ENCODE measurements around the gene MYEF2.

Gene MYEF2

DNA sequence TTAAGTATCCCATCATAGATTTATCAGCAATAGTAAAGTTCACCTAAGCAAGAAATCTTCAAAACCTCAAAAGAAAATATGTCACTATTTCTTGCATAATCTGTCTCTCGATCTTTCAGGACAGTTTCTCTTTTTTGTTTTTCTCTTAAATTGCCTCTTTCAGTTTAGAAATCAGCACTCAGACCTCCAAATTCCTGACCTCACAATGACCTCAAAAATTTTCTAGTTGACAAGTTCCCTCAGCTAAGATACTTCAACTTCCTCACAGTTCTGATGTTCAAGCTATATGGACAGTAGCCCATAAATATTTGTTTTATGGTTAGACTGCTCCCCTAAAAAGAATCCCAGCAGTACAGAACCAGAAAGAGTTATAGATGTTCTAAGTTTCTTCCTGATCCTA lies 33.2 kb downstream of the MYEF2 start:
- Histone ChIP-seq H3K9me3 (replicated peaks; ENCODE audit: low read length) (no peaks in the 10 kb centered on the region), H3K4me1 (ENCODE audit: control insufficient read depth, insufficient read depth, low read length) (peaks cover 35% of the 10 kb centered on the region), H3K4me2 (ENCODE audit: low read length) (peak overlapping the region; percentile 70), H3K4me3 (ENCODE audit: low read length) (peak overlapping the region; percentile 33), H3K9ac (ENCODE audit: low read depth, low read length) (peak overlapping the region; percentile 25), H3K36me3 (ENCODE audit: insufficient read depth, low read length) (no peaks in the 10 kb centered on the region), H3K27me3 (ENCODE audit: control insufficient read depth, insufficient read depth, low read length) (no peaks in the 10 kb centered on the region)

DNA sequence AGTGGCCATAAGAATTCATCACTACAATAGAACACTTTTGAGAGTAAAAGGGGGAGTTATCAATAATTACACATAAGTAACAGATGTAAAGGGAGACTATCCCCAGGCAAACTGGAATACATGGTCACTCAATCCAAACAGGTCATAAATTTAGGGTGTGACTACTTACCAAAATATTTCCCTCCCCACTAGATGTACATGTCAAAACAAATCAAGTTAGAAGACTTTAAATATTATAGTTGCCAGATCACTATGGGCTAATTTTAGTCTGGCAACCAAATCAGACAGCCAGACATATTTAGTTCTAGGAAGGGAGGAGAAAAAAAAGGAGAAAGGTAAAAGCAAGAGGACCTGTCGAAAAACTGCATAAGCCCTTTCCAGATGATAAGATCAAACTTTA lies 34.2 kb downstream of the MYEF2 start:
- H3K9ac ChIP-seq (ENCODE audit: low read depth, low read length): no peak overlapping the region
- H3K27me3 ChIP-seq (ENCODE audit: control insufficient read depth, insufficient read depth, low read length): no peaks in the 10 kb centered on the region
- peak overlapping the region; percentile 70 for H3K4me2 ChIP-seq (ENCODE audit: low read length)
- H3K9me3 ChIP-seq (replicated peaks; ENCODE audit: low read length): no peaks in the 10 kb centered on the region
- H3K4me1 ChIP-seq (ENCODE audit: control insufficient read depth, insufficient read depth, low read length): peaks cover 30% of the 10 kb centered on the region
- no peak overlapping the region for H3K4me3 ChIP-seq (ENCODE audit: low read length)
- no peaks in the 10 kb centered on the region for H3K36me3 ChIP-seq (ENCODE audit: insufficient read depth, low read length)

DNA sequence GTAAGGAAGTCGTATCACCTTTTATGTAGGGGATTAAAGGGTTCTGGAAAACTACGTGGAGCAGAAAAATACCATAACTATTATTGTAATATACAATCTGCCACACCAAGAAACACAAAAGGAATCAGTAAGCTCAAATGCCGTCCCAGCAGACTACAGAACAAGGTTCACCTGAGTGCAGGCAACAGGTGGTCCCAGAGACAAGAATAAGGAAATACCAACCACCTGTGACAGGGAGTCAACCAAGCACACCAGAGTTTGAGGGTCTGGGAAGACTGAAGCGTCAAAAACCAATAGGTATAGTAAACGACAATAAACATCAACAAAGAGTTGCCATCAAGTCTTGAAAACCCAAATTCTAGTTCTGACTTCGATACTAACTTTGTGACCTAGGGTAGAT lies 45.2 kb downstream of the MYEF2 start:
- H3K4me3 ChIP-seq (ENCODE audit: low read length): no peak overlapping the region
- no peaks in the 10 kb centered on the region for H3K9me3 ChIP-seq (replicated peaks; ENCODE audit: low read length)
- no peaks in the 10 kb centered on the region for H3K36me3 ChIP-seq (ENCODE audit: insufficient read depth, low read length)
- H3K9ac ChIP-seq (ENCODE audit: low read depth, low read length): no peak overlapping the region
- no peaks in the 10 kb centered on the region for H3K27me3 ChIP-seq (ENCODE audit: control insufficient read depth, insufficient read depth, low read length)
- no peak overlapping the region for H3K4me2 ChIP-seq (ENCODE audit: low read length)
- H3K4me1 ChIP-seq (ENCODE audit: control insufficient read depth, insufficient read depth, low read length): no peaks in the 10 kb centered on the region

DNA sequence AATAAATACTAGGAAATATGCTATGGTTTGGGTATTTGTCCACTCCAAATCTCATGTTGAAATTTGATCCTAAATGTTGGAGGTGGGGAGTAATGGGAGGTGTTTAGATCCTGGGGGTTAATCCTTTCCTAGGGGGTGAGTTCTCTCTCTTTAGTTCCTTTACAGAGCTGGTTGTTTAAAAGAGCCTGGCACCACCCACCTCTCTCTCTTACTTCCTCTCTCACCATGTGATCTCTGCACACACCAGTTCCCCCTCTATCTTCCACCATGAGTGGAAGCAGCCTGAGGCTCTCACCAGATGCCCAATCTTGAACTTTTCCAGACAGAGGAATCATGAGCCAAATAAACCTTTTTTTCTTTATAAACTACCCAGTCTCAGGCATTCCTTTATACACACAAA lies 46.8 kb downstream of the MYEF2 start:
- Histone ChIP-seq H3K4me2 (ENCODE audit: low read length) (no peak overlapping the region), H3K36me3 (ENCODE audit: insufficient read depth, low read length) (no peaks in the 10 kb centered on the region), H3K9ac (ENCODE audit: low read depth, low read length) (no peak overlapping the region), H3K27me3 (ENCODE audit: control insufficient read depth, insufficient read depth, low read length) (no peaks in the 10 kb centered on the region), H3K4me3 (ENCODE audit: low read length) (no peak overlapping the region), H3K9me3 (replicated peaks; ENCODE audit: low read length) (no peaks in the 10 kb centered on the region), H3K4me1 (ENCODE audit: control insufficient read depth, insufficient read depth, low read length) (no peaks in the 10 kb centered on the region)

DNA sequence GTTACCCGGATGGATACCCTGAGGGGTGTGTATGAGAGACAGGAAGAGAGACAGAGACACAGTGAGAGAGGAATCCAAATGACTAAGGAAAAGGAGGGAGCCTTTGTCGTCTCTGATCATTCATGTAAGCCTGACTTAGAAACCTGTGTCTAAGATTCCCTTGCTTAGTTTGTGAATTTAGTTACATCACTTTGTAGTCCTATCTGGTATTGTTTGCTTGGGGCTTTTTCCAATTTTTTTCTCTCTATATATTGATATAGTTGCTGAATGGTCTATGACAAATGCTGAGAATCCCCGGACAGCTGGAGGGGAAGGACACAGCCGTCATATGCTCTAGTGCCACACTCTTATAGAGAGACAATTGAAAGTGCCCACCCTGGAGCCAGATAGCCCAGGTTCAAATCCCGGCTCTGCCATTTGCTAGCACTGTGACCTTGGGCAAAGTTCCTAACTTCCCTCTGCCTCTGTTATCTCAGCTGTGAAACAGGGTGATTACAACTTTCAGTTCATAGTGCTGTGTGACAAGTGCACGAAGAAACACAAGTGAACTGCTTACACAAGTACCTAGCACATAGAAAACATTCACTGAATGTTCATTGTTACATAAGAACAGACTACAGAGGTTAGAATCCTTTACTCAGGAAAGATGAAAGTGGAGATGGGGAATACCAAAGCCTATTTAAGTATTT lies 51.3 kb downstream of the MYEF2 start:
- H3K9ac ChIP-seq (ENCODE audit: low read depth, low read length): no peak overlapping the region
- no peaks in the 10 kb centered on the region for H3K36me3 ChIP-seq (ENCODE audit: insufficient read depth, low read length)
- no peak overlapping the region for H3K4me2 ChIP-seq (ENCODE audit: low read length)
- no peaks in the 10 kb centered on the region for H3K27me3 ChIP-seq (ENCODE audit: control insufficient read depth, insufficient read depth, low read length)
- no peak overlapping the region for H3K4me3 ChIP-seq (ENCODE audit: low read length)
- no peaks in the 10 kb centered on the region for H3K9me3 ChIP-seq (replicated peaks; ENCODE audit: low read length)
- no peaks in the 10 kb centered on the region for H3K4me1 ChIP-seq (ENCODE audit: control insufficient read depth, insufficient read depth, low read length)

DNA sequence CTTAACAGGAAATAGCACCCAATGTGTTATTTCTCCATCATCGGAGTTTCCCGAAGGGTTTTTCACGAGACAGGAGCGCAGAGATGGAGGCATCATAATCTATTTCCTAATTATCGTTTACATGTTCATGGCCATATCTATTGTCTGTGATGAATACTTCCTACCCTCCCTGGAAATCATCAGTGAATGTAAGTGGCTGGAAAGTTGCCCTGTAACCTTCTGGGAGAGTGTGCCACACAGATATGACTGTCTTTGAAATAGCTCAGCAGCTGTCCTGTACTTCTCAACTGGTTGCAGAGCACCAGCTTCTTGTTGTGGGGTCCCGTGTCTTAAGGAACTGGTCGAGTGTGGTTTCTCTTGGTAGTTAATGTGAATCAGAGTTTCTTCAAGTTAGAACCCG lies 56.2 kb downstream of the MYEF2 start:
- Histone ChIP-seq H3K9me3 (replicated peaks; ENCODE audit: low read length) (no peaks in the 10 kb centered on the region), H3K9ac (ENCODE audit: low read depth, low read length) (no peak overlapping the region), H3K4me3 (ENCODE audit: low read length) (no peak overlapping the region), H3K27me3 (ENCODE audit: control insufficient read depth, insufficient read depth, low read length) (no peaks in the 10 kb centered on the region), H3K4me1 (ENCODE audit: control insufficient read depth, insufficient read depth, low read length) (no peaks in the 10 kb centered on the region), H3K36me3 (ENCODE audit: insufficient read depth, low read length) (no peaks in the 10 kb centered on the region), H3K4me2 (ENCODE audit: low read length) (no peak overlapping the region)

DNA sequence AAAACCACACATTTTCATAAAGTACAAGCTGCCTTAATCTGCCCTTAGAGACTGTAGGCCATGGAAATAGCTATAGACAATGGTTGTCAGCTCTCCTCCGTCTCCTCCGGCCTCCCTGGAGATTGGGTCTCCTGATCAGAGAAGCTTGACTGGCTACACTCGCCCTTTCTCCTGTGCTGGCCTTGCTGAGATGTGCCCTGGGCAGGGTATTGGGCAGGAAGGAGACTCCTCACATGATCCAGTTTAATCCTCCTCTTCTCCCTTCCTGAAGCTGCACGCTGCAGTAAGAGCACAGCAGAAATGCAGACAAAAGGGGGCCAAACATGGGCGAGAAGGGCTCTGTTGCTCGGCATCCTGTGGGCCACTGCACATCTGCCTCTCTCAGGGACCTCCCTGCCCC lies 57.4 kb downstream of the MYEF2 start, which contains the start of gene SLC24A5:
SLC24A5 (plus strand) TSS at position 246 of the 400 bp plus-strand sequence; CDS start at position 301, 55 bp downstream.
- Histone ChIP-seq H3K27me3 (ENCODE audit: control insufficient read depth, insufficient read depth, low read length) (peaks cover 5% of the 10 kb centered on the region), H3K4me1 (ENCODE audit: control insufficient read depth, insufficient read depth, low read length) (no peaks in the 10 kb centered on the region), H3K4me3 (ENCODE audit: low read length) (no peak within 1 kb of the TSS), H3K4me2 (ENCODE audit: low read length) (no peak within 1 kb of the TSS), H3K9ac (ENCODE audit: low read depth, low read length) (no peak within 1 kb of the TSS), H3K36me3 (ENCODE audit: insufficient read depth, low read length) (no peaks in the 10 kb centered on the region), H3K9me3 (replicated peaks; ENCODE audit: low read length) (no peaks in the 10 kb centered on the region)

DNA sequence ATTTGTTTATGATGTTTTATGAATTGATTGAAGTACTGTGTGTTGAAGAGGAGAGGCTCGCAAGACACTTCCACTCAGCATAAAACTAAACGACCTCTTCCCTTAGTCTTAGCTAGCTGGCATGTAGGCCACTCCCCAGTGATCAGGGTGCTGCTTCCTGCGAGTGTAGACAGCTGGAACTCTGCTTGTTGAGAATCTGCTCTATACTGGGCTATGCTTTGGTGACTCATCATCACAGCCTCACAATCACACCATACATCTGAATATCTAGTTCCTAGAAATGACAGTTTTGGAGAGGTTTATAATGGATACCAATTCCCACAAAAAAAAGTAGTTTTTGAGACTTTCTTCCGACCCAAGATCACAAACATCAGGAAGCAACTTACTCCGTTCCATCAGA lies 58.8 kb downstream of the MYEF2 start:
- peaks cover 7% of the 10 kb centered on the region for H3K27me3 ChIP-seq (ENCODE audit: control insufficient read depth, insufficient read depth, low read length)
- no peak overlapping the region for H3K4me3 ChIP-seq (ENCODE audit: low read length)
- no peaks in the 10 kb centered on the region for H3K36me3 ChIP-seq (ENCODE audit: insufficient read depth, low read length)
- H3K4me1 ChIP-seq (ENCODE audit: control insufficient read depth, insufficient read depth, low read length): no peaks in the 10 kb centered on the region
- no peaks in the 10 kb centered on the region for H3K9me3 ChIP-seq (replicated peaks; ENCODE audit: low read length)
- no peak overlapping the region for H3K9ac ChIP-seq (ENCODE audit: low read depth, low read length)
- H3K4me2 ChIP-seq (ENCODE audit: low read length): no peak overlapping the region

DNA sequence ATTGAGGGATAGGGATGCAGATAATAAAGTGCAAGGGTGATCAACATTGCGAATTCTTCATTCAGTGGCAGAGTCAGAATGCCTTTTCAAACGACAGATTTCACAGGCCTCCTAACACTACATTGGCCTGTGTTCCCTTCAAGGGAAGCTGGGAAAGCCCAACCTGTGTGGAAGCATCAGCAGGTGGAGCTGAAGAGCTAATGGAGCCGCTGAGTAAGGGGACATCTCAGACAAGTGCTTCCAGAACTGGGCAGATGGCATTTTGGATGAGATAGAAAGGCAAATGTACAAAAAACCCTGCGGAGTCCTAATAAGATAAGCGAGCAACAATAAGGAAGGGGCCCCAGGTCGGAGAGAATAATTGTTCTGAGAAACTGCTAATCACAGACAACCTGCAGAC lies 65.9 kb downstream of the MYEF2 start:
- no peak overlapping the region for H3K4me2 ChIP-seq (ENCODE audit: low read length)
- no peak overlapping the region for H3K9ac ChIP-seq (ENCODE audit: low read depth, low read length)
- no peaks in the 10 kb centered on the region for H3K4me1 ChIP-seq (ENCODE audit: control insufficient read depth, insufficient read depth, low read length)

DNA sequence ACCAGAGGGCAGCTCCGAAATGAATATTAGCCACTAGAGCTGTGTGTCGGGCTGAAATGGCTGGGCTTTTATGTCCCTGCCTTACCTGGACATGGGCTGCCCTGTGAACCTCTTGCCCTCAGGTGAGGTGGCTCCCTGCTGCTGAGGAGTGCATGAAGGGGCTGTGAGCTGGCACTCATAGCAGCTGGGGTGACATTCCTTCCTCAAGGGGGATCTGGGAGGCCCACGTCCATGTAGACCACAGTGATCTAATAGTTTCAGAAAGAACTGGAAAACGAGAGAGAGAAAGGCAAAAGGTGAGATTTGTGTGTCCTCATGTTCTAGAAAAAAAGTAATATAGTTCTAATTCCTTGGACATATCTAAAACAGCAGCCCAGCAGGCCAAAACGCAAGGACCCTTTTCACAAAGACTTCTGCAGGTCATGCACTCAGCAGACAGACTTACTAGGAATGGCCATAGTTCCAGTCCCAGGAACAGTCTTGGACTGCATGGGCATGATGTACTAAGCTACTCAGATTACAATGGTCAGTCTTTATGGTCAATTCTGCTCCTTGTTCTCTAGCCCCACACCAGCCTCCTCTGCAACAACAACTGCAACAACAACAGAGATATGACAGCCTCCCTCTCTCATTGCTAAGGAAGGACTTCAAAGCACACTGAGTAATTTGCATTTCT lies 68.1 kb downstream of the MYEF2 start:
- H3K9me3 ChIP-seq (replicated peaks; ENCODE audit: low read length): no peaks in the 10 kb centered on the region
- H3K9ac ChIP-seq (ENCODE audit: low read depth, low read length): no peak overlapping the region
- H3K27me3 ChIP-seq (ENCODE audit: control insufficient read depth, insufficient read depth, low read length): peaks cover 33% of the 10 kb centered on the region
- H3K36me3 ChIP-seq (ENCODE audit: insufficient read depth, low read length): no peaks in the 10 kb centered on the region
- no peak overlapping the region for H3K4me3 ChIP-seq (ENCODE audit: low read length)
- no peaks in the 10 kb centered on the region for H3K4me1 ChIP-seq (ENCODE audit: control insufficient read depth, insufficient read depth, low read length)
- H3K4me2 ChIP-seq (ENCODE audit: low read length): no peak overlapping the region

More for the DNA sequence above, 65.9 kb downstream of the MYEF2 start:
- H3K9me3 ChIP-seq (replicated peaks; ENCODE audit: low read length): no peaks in the 10 kb centered on the region
- no peak overlapping the region for H3K4me3 ChIP-seq (ENCODE audit: low read length)
- peaks cover 25% of the 10 kb centered on the region for H3K27me3 ChIP-seq (ENCODE audit: control insufficient read depth, insufficient read depth, low read length)
- no peaks in the 10 kb centered on the region for H3K36me3 ChIP-seq (ENCODE audit: insufficient read depth, low read length)

DNA sequence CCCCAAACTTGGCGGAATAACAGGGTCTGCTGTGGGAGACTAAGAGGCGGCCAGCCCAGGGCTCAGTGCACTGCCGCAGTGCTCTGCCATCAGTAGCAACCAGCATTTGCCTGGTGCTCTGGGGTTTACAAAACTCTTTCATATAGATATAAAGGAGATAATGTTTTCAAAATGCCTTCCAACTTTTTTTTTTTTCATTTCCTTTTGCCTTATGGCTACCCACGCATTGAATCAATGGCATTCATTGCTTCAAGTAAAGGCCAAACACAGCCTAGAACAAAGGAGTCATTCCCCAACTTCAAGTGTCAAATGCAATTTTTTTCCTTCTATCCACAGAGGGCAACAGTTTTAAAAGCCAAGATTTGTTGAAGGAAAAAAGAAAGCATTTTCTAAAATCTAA lies 68.9 kb downstream of the MYEF2 start:
- no peak overlapping the region for H3K4me2 ChIP-seq (ENCODE audit: low read length)
- no peaks in the 10 kb centered on the region for H3K9me3 ChIP-seq (replicated peaks; ENCODE audit: low read length)
- H3K36me3 ChIP-seq (ENCODE audit: insufficient read depth, low read length): no peaks in the 10 kb centered on the region
- H3K4me3 ChIP-seq (ENCODE audit: low read length): no peak overlapping the region
- peaks cover 33% of the 10 kb centered on the region for H3K27me3 ChIP-seq (ENCODE audit: control insufficient read depth, insufficient read depth, low read length)
- no peaks in the 10 kb centered on the region for H3K4me1 ChIP-seq (ENCODE audit: control insufficient read depth, insufficient read depth, low read length)
- H3K9ac ChIP-seq (ENCODE audit: low read depth, low read length): no peak overlapping the region

DNA sequence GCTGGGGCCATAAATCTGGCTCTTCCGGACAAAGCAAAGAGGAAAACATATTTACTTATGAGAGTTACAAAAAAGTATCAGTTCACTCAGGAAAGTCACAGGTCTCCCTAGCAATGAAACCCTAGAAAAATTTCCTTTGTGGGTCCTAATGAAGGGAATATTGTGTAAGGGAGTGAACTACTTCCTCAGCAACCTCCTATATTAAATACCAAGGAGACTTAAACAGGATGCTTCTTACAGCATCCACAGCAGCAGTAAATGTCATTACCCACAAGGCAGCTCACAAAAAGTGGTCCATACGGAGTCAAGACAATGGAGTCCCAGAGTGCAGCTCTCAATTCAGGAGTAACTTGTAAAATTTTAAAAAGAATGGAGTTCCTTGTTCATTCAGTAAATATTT lies 72.2 kb downstream of the MYEF2 start:
- no peaks in the 10 kb centered on the region for H3K4me1 ChIP-seq (ENCODE audit: control insufficient read depth, insufficient read depth, low read length)
- H3K9ac ChIP-seq (ENCODE audit: low read depth, low read length): no peak overlapping the region
- H3K4me3 ChIP-seq (ENCODE audit: low read length): no peak overlapping the region
- H3K36me3 ChIP-seq (ENCODE audit: insufficient read depth, low read length): no peaks in the 10 kb centered on the region
- no peak overlapping the region for H3K4me2 ChIP-seq (ENCODE audit: low read length)
- peaks cover 36% of the 10 kb centered on the region for H3K27me3 ChIP-seq (ENCODE audit: control insufficient read depth, insufficient read depth, low read length)
- no peaks in the 10 kb centered on the region for H3K9me3 ChIP-seq (replicated peaks; ENCODE audit: low read length)
